Right lung (tissue), 5 donors: Measurements from ENCODE around the gene GGCT. TPM values are rescaled to one million over a fixed set of nuclear protein-coding genes. Genes with fewer than 3 reads are reported as not detected.
"Not testable (repeated sequence)": the region's sequence is repeated elsewhere in the genome, so short reads cannot be mapped to it uniquely, and the experiment has no call there.

ENCODE experiments used
- DNase-seq, 2 donors: peaks; one replicate each; pipeline ENCODE4 v3.0.0-alpha.2; 2013
- polyA plus RNA-seq, 5 donors: library from polyadenylated mRNA; unstranded; fragments of 120-200 nt; gene quantifications; one replicate each; pipeline versions ENCODE4 v1.2.1 to v1.2.3, GENCODE V29; 2013; ENCODE audit warnings: inconsistent platforms in 1 of 5, low replicate concordance in 1 of 5; ENCODE audit not compliant: insufficient read length in 5 of 5, insufficient read depth in 1 of 5

Gene GGCT
- polyA plus RNA-seq, 5 donors: 60.0 to 81.5 (median 64.9) TPM

- DNase-seq: no peak
Measured at GRCh38 chr7:30485667-30486066, 19.0 kb downstream of the GGCT start.

DNA sequence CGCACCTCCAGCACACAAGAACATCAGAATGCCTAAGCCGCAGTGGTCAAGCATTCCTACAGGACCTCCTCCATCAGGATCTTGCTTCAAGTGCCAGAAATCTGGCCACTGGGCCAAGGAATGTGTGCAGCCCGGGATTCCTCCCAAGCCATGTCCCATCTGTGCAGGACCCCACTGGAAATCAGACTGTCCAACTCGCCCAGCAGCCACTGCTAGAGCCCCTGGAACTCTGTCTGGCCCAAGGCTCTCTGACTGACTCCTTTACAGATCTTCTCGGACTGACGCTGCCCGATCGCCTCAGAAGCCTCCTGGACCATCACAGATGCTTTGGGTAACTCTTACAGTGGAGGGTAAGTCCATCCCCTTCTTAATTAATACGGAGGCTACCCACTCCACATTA is 23.2 kb downstream of the GGCT start:
- not testable (repeated sequence) for DNase-seq

DNA sequence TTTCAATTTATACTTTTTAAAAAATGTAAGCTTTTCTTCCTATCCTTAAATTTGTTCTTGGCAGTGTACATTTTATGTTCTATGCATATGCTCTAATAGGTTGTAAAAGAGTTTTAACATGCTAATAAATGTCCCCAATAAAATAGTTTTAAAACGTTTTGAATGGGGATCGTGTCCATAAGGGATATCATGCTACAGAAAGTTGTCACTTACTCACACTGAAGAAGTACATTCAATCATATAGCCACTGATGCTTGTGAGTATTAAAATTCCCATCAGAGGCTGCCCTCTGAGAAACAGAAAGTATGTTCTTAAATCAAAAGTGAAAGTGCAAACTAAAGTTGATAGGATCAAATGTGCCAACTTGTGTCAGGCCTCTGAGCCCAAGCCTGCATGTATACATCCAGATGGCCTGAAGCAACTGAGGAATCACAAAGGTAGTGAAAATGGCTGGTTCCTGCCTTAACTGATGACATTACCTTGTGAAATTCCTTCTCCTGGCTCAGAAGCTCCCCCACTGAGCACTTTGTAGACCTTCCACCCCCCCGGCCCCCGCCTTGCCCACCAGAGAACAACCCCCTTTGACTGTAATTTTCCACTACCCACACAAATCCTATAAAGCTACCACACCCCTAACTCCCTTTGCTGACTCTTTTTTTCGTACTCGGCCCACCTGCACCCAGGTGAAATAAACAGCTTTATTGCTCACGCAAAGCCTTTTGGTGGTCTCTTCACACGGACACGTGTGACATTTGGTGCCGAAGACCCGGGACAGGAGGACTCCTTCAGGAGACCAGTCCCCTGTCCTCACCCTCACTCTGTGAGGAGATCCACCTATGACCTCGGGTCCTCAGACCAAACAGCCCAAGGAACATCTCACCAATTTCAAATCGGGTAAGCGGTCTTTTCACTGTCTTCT is 25.2 kb downstream of the GGCT start:
- no peak for DNase-seq

- peak; percentile 74 to 82 for DNase-seq
Measured at GRCh38 chr7:30478349-30479201, 26.1 kb downstream of the GGCT start, which contains the start of gene NOD1. Gene NOD1 (minus strand): TSS chr7:30478784. CDS start chr7:30456921, 21,863 bp downstream.

- DNase-seq: no peak
Measured at GRCh38 chr7:30476459-30477145, 28.0 kb downstream of the GGCT start.

DNA sequence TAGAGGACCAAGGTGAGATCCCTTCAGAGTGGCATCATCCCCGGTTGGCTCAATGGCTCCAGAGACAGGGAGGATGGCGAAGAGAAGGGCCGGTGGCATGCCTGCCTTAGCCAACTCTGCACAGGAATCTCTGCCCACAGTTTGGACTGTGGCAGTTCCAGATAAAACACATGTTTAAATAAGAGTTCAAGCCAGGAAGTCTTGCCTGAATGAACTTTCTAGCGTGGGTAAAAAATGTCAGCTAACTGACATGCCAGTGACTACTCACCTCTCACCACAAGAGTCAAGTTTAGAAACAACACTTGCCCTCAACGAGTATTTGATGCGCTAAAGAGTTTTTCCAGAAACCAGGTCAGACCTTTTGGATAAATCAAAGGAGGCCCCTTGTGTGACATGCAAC is 29.0 kb downstream of the GGCT start:
- no peak for DNase-seq

DNA sequence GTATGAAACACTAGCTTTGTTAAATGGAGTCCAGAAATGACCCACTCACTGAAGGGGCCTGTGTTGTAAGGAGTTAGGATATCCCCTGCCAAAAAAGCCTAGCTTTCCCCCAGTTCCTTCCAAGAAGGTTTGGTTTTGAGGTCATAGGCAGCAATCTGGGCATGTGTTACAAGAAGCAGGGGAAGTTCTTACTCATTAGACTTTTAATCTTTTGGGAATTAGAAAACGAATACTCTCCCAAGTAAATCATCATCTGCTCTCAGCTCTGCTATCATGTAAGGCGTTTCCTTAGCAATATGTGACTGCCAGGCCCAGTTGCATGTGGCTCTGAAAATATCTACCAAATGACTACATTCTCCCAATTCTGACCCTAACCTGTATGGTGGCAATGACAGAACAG is 29.7 kb downstream of the GGCT start:
- DNase-seq: no peak

DNA sequence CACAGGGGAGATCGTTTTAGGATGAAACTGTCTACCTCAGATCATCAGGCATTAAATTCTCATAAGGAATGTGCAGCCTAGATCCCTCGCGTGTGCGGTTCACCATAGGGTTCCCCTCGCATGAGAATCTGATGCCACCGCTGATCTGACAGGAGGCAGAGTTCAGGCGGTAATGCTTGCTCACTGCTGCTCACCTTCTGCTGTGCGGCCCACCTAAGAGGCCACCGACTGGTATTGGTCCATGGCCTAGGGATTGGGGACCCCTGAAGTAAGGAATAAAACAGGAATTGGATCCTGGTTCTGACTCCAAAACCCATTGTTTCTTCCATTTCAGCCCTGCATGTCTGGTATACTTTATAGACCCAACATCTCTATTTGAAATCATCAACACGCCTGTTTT is 30.1 kb downstream of the GGCT start:
- no peak for DNase-seq

GRCh38 chr7:30473903-30474302 is 30.7 kb downstream of the GGCT start:
- DNase-seq: no peak

GRCh38 chr7:30472784-30473775 is 31.5 kb downstream of the GGCT start:
- no peak for DNase-seq

DNA sequence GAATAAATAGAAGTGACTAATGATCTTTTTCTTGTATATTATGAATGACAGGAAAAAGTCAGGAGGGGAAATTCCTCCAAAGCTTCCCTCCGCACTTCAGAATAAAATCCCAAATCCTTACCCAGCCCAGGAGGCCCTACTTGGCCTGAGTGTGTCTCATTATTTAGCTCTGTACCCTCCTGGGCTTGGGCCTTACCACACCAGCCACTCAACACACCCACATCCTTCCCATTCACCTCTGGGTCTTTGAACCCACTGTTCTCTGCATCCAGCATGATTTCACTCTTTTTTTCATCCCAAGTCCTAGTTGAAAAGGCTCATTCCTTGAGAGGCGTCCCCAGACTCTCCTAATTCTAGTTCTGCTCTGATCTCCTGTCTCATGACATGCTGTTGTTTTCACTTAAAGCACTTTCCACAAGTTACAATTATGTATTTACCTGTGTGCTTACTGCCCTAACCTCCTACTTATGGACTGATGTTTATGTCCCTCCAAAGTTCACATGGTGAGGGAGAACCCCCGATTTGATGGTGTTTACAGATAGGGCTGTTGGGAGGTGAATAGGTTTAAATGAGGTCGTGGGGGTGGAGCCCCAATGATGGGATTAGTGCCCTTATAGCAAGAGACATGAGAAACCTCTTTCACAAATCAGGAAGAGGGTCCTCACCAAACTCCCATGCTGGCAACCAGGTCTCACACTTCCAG is 32.4 kb downstream of the GGCT start:
- no peak for DNase-seq

DNA sequence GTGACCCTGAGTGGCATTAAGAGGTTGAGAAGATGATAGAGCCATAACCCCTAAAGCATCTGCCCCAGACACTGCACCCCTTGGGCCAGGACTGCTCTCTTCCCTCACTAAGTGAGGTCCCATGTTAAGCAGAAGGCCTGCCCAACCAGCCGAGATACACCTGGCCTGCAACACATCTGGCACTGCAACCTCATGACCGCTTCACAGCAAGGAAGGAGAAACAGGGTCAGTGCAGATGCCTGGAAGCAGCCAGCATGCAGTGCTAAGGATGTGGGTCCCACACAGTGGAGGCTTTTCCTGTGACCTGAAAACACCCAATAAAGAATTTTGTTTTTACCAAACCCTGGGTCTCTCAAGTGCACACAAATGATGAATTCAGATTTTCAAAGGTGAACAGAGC is 33.4 kb downstream of the GGCT start:
- DNase-seq: no peak

- peak; percentile 78 to 81 for DNase-seq
Measured at GRCh38 chr7:30470771-30471170, 33.9 kb downstream of the GGCT start.

DNA sequence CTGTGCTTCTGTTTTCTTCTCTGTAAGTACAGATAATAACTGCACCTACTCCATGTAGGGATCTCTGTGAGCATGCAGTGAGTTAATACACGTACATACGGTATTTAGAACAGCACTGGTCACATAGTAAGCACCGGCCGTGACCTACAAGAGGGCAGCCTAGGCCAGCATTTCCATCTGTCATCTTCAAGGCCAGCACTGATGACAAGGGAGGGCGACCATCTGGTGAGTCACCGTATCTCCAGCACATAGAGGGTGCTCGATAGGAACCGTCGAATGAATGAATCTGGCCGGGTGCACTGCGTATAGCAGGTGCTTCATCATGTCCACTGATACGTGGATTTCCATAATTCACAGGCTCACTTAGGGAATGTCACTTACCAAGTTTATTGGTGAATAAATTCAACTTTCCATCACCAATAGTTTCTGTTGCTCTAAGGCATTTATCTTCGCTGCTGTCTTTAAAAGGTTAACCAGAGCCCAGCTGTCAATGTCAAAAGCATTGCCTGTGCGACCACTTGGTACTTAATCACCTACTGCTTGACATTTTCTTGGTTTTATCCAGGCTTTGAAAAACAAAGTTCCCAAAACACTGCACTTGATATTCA is 34.4 kb downstream of the GGCT start:
- DNase-seq: no peak

DNA sequence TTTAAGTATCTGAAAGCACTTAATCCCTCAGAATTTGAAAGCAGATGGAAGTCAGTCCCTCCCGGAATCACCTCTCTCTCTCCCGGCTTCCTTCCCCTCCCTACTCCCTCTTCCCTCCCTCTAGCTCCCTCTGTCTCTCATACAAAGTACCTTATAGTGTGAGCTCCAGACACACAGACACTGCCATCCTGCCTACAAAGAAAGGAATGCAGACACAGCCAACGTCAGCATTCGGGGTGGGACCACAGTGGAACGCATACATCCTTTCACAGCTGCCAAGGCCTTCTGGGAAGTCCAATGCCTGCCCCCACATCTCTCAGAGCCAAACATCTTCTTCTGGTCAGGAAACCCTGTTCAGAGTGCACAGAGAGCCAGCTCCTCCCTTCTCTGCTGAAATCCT is 35.3 kb downstream of the GGCT start:
- DNase-seq: no peak

DNA sequence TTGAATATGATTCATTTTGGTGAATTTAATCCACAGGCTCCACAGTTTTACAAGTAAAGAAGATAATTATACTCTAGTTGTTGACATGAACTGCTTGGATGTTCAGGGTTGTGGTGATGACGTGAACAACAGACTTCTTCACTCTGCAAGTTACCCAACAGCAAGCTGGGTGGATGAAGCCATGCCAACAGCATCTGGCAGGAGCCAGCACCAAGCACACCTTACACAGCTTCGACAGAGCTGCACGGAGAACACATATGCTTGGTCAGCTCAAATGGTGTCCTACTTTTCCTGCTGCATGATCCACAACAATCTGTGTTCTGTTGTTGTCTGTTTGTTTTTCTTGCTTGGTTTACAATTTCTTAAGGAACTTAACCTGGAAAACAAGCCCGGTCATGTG is 35.8 kb downstream of the GGCT start:
- DNase-seq: no peak

DNA sequence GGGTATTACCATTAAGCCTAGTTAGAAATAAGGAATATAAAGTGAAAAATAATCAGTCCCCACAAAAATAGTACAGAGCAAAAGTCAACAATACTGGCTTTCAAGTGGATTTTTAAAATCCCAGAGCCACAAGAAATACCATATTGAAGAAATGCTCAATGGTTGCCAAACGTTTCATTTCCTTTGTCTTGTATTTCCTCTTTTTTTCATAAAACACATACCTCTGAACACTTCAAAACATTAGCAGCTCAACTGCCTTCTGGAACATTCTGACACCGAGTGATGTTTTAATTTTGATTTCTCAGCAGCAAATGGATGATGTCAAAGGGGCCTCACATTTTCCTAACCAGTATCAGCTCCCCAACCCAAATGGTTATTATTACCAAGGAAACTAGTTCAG is 36.6 kb downstream of the GGCT start:
- no peak for DNase-seq

GRCh38 chr7:30467271-30467670 is 37.4 kb downstream of the GGCT start:
- no peak for DNase-seq

- no peak for DNase-seq
Measured at GRCh38 chr7:30466266-30466665, 38.4 kb downstream of the GGCT start.

DNA sequence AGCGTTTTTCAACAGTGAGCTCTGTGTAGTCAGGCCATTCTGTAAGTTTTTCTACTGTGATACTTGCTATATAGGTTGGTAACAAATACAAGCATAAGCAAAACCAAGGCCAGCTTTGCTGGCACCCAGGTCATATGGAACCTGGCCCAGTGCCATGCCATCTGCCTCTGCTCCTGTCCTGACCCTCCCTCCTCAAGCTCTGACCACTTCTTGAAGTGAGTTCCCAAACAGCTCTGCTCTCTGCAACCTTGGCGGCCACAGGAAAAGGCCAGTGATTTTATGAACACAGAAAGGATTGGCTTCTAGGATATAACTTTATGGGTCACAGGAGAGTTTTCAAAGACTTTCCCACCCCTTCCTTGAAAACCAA is 38.8 kb downstream of the GGCT start:
- DNase-seq: no peak
